B cell (primary cell): ENCODE data around the gene TBX1. TPM values are rescaled to one million over a fixed set of nuclear protein-coding genes. Genes with fewer than 3 reads are reported as not detected.

ENCODE experiments used
- ATAC-seq: fragments of 200-7000 bp; cut with Tn5 transposase; one replicate; pipeline ENCODE4 v1.10.0; 2021; ENCODE audit warnings: low read depth, mild to moderate bottlenecking, moderate number of reproducible peaks, moderate library complexity
- CTCF ChIA-PET: fragments of 350-600 bp; sonication (Branson Sonifier 250); formaldehyde crosslinking; loops from one replicate; lab custom pipeline; 2021; ENCODE audit warnings: antibody characterized with exemption, inconsistent platforms; lab: Charles Lee
- POLR2A ChIA-PET: fragments of 350-600 bp; sonication (Branson Sonifier 250); formaldehyde crosslinking; loops from one replicate; lab custom pipeline; 2021; ENCODE audit warnings: antibody characterized with exemption; lab: Charles Lee
- DNase-seq: peaks from one replicate; pipeline ENCODE4 v3.0.0; 2013
- H2AFZ ChIP-seq: 2 replicates; pipeline ENCODE4 v1.6.1; 2012; ENCODE audit warnings: mild to moderate bottlenecking, low read depth, low read length; ENCODE audit not compliant: insufficient read depth, poor library complexity, severe bottlenecking
- H3K27ac ChIP-seq, 2 donors: 1 replicate in 1 of 2; 2 replicates in 1 of 2; pipeline ENCODE4 v1.5.1; 2012 to 2013; ENCODE audit warnings: low read length in 2 of 2, mild to moderate bottlenecking in 2 of 2, moderate library complexity in 1 of 2
- H3K27me3 ChIP-seq, 4 experiments: fragments of 200-600 bp in 1 of 4; sonication (generic) in 1 of 4; replicated peaks in 1 of 4; 1 replicate in 2 of 4; 2 replicates in 2 of 4; pipeline versions ENCODE4 v1.6.1 to v1.7.0; 2013 to 2016; ENCODE audit warnings: low read length in 3 of 4, mild to moderate bottlenecking in 2 of 4, mixed read lengths in 1 of 4, moderate library complexity in 1 of 4; ENCODE audit not compliant: insufficient read depth in 4 of 4, control insufficient read depth in 3 of 4; ENCODE audit errors: control extremely low read depth in 1 of 4
- H3K36me3 ChIP-seq, 2 experiments: replicated peaks in 1 of 2; 1 replicate in 1 of 2; 2 replicates in 1 of 2; pipeline versions ENCODE4 v1.6.1 to v1.7.1; 2013; ENCODE audit warnings: low read length in 1 of 2; ENCODE audit not compliant: insufficient read depth in 2 of 2, control insufficient read depth in 1 of 2; ENCODE audit errors: control extremely low read depth in 1 of 2, extremely low read depth in 1 of 2
- H3K4me1 ChIP-seq, 2 donors: fragments of 200-600 bp in 1 of 2; sonication (generic) in 1 of 2; 1 replicate in 1 of 2; 2 replicates in 1 of 2; pipeline versions ENCODE4 v1.5.1 to v1.6.1; 2013 to 2017; ENCODE audit warnings: low read length in 2 of 2; ENCODE audit not compliant: control insufficient read depth in 2 of 2, insufficient read depth in 2 of 2
- H3K4me2 ChIP-seq: replicated peaks from 2 replicates; pipeline ENCODE3; 2012; ENCODE audit warnings: mild to moderate bottlenecking, low read depth, low read length; ENCODE audit not compliant: poor library complexity, severe bottlenecking
- H3K4me3 ChIP-seq, 5 experiments: fragments of 200-600 bp in 1 of 5; sonication (generic) in 1 of 5; 1 replicate in 3 of 5; 2 replicates in 2 of 5; pipeline versions ENCODE4 v1.5.1 to v1.7.0; 2011 to 2016; ENCODE audit warnings: low read length in 4 of 5, mild to moderate bottlenecking in 4 of 5, low read depth in 2 of 5, control low read depth in 1 of 5, moderate library complexity in 1 of 5; ENCODE audit not compliant: insufficient read depth in 1 of 5; ENCODE audit errors: control extremely low read depth in 1 of 5, extremely low read depth in 1 of 5
- H3K79me2 ChIP-seq: fragments of 200-600 bp; sonication (generic); one replicate; pipeline ENCODE4 v1.6.0; 2016; ENCODE audit warnings: low read length; ENCODE audit not compliant: control insufficient read depth, insufficient read depth
- H3K9ac ChIP-seq: fragments of 200-600 bp; sonication (generic); 2 replicates; pipeline ENCODE4 v1.6.1; 2017; ENCODE audit warnings: mild to moderate bottlenecking, low read length, moderate library complexity
- H3K9me3 ChIP-seq, 3 donors: one replicate each; pipeline versions ENCODE4 v1.6.1 to v1.7.1; 2013; ENCODE audit warnings: low read length in 2 of 3; ENCODE audit not compliant: control insufficient read depth in 2 of 3, insufficient read depth in 1 of 3; ENCODE audit errors: control extremely low read depth in 1 of 3
- H4K20me1 ChIP-seq: 2 replicates; pipeline ENCODE4 v1.6.0; 2012; ENCODE audit warnings: mild to moderate bottlenecking, low read length; ENCODE audit not compliant: insufficient read depth, control insufficient read depth, poor library complexity, severe bottlenecking
- H3K27ac Mint-ChIP-seq: one replicate; pipeline ENCODE4 v1.8.0; 2021; ENCODE audit warnings: mixed read lengths
- H3K27me3 Mint-ChIP-seq: one replicate; pipeline ENCODE4 v1.8.0; 2021; ENCODE audit warnings: mixed read lengths
- H3K4me1 Mint-ChIP-seq: one replicate; pipeline ENCODE4 v1.8.0; 2021; ENCODE audit warnings: mixed read lengths
- H3K4me3 Mint-ChIP-seq: one replicate; pipeline ENCODE4 v1.8.0; 2021; ENCODE audit warnings: mixed read lengths
- H3K9me3 Mint-ChIP-seq: one replicate; pipeline ENCODE4 v1.8.0; 2022; ENCODE audit warnings: mixed read lengths; ENCODE audit not compliant: insufficient read depth
- CTCF ChIP-seq: fragments of 200-600 bp; IDR thresholded peaks from one replicate; pipeline ENCODE4 v1.8.0; 2022; ENCODE audit warnings: antibody characterized with exemption, mild to moderate bottlenecking
- EZH2 ChIP-seq: IDR thresholded peaks from 2 replicates; pipeline ENCODE4 v1.6.1; 2012; ENCODE audit warnings: borderline replicate concordance, low read depth, mild to moderate bottlenecking, moderate library complexity, low read length; ENCODE audit not compliant: insufficient read depth, poor library complexity, severe bottlenecking
- WGBS: methylation state at CpG from one replicate; pipeline ENCODE4 v1.1.5; 2013; ENCODE audit warnings: missing lambda C conversion rate; ENCODE audit not compliant: insufficient coverage; 5-methylcytosine and 5-hydroxymethylcytosine counted together
- intact Hi-C: fragments of 100-400 bp; cut with micrococcal nuclease; formaldehyde crosslinking; loops from one replicate; pipeline ENCODE4 v1.10.0; 2022
- polyA plus RNA-seq: library from polyadenylated mRNA; depleted of rRNA; stranded (reverse); fragments of >200 nt; gene quantifications from 2 replicates; pipeline ENCODE4 v1.2.3, GENCODE V29; 2012
- total RNA-seq, 2 donors: library from RNA; stranded (reverse); fragments of 120-200 nt in 1 of 2; gene quantifications; 1 replicate in 1 of 2; 2 replicates in 1 of 2; pipeline versions ENCODE4 v1.2.3 to v1.2.4, GENCODE V29; 2013 to 2022

The TBX1 gene
- total and polyA plus RNA-seq, 2 donors (not counting 1 experiment from before 2014, with no cell fraction given) = not detected

DNA sequence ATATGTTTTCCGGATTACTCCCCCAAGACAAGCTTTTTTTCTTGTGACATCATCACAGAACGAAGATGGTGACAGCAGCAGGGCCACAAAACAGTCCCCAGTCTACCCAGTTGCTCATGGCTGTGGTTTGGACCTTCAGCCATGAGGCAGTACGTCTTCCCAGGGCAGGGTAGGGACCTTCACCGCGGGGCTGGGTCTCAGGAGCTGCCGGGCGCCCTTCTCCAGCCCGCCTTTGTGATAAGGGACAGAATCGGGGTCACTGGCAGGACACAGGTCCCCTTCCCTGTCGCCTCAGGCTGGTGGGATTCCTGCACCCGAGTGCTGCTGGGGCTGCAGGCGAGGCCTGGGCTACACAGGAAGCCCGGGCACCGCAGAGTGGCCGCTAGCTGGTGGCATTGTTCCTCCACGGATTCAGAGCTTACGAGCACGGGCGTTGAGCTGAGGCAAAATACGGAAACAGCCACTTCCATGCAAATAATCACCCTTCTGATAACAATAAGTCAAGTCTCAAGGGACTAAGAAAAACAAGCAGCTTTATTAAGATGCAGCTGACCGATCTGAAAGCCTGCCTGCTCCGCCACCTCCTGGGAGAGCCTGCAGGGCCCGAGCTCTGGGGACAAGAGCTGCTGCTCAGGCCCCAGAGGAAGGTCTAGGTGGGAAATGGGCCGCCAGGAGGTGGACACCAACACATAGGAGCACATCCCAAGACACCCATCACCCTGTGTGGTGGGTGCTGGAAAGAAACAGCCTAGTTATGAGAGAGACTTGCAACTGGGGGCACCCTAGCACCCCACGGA is 12.3 kb downstream of the TBX1 start:
- Histone ChIP-seq H2AFZ (no peak overlapping the region), H4K20me1 (no peaks in the 10 kb centered on the region), H3K36me3 (no peaks in the 10 kb centered on the region), H3K9ac (peak overlapping the region; percentile 31), H3K4me3 (peak overlapping the region in 2 of 5 experiments; percentile 12 to 24), H3K9me3 (peaks cover 0 to 42% (median 0%) of the 10 kb centered on the region in 3 donors), H3K27me3 (peaks cover 0 to 90% (median 55%) of the 10 kb centered on the region in 4 experiments), H3K4me1 (peaks cover 33 to 40% of the 10 kb centered on the region in 2 donors), H3K4me2 (peak overlapping the region; percentile 63), H3K79me2 (no peaks in the 10 kb centered on the region), H3K27ac (no peak overlapping the region)
- WGBS = 10% methylated on average over 23 of the region's 25 CpGs
- TF ChIP-seq EZH2 = no peak
- TF ChIP-seq CTCF = no peak
- ChIA-PET POLR2A (interaction anchor here (0.7 kb wide), 1 partner anchor 547 kb away, joined by 3 read pairs; the partner anchor contains the start of gene DGCR6L), CTCF (interaction anchor here (0.9 to 2.1 kb wide), 5 partner anchors 17 to 138 kb away, joined by 3 to 18 read pairs (median 8); no protein-coding TSS in a partner anchor)
- Mint-ChIP-seq H3K4me3 (peak overlapping the region; percentile 81), H3K27me3 (peaks cover 70% of the 10 kb centered on the region), H3K4me1 (peaks cover 36% of the 10 kb centered on the region), H3K9me3 (no peaks in the 10 kb centered on the region), H3K27ac (peak overlapping the region; percentile 37)
- intact Hi-C loops = no loop called here
- DNase-seq (peak; percentile 75), ATAC-seq (peak; percentile 83)
